ENCODE data around the gene TRMT61B.

DNA sequence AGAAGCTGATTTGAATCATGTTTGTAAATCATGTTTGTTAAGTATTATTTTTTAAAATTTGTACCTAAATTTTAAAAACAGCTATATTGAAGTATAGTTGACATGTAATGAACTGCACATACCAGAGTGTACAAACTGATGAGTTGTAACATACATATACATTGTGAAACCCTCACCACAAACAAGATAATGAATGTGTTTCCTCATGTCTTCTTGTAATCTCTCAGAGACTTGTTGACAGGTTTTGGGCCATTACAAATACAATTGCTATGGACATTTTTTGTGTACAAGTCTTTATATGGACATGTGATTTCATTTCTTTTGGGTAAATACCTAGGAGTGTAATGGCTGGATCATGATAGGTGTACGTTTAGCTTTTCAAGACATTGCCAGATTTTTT is 45.8 kb upstream of the TRMT61B start:
- TF ChIP-seq, protein P1, sequence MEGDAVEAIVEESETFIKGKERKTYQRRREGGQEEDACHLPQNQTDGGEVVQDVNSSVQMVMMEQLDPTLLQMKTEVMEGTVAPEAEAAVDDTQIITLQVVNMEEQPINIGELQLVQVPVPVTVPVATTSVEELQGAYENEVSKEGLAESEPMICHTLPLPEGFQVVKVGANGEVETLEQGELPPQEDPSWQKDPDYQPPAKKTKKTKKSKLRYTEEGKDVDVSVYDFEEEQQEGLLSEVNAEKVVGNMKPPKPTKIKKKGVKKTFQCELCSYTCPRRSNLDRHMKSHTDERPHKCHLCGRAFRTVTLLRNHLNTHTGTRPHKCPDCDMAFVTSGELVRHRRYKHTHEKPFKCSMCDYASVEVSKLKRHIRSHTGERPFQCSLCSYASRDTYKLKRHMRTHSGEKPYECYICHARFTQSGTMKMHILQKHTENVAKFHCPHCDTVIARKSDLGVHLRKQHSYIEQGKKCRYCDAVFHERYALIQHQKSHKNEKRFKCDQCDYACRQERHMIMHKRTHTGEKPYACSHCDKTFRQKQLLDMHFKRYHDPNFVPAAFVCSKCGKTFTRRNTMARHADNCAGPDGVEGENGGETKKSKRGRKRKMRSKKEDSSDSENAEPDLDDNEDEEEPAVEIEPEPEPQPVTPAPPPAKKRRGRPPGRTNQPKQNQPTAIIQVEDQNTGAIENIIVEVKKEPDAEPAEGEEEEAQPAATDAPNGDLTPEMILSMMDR (IDR thresholded peaks at IDR 0.05): no peak
- TF ChIP-seq POLR2A (IDR thresholded peaks at IDR 0.05): no peak

Measured in heart left ventricle (tissue), 13 donors.